ENCODE results near the gene CD3E.
"Not testable (repeated sequence)": the region's sequence is repeated elsewhere in the genome, so short reads cannot be mapped to it uniquely, and the experiment has no call there.

CD3E gene

GRCh38 chr11:118291477-118292135 lies 12.9 kb upstream of the CD3E start:
- DNase-seq, result peak; percentile 9

- DNase-seq, result no peak
Observed at GRCh38 chr11:118294053-118294452, 10.5 kb upstream of the CD3E start.

GRCh38 chr11:118295199-118295598 lies 9.3 kb upstream of the CD3E start:
- DNase-seq, result peak; percentile 44

- DNase-seq, result peak; percentile 63
Observed at GRCh38 chr11:118295815-118296454, 8.6 kb upstream of the CD3E start.

- DNase-seq, result no peak
Observed at GRCh38 chr11:118301600-118302195, 2.8 kb upstream of the CD3E start.

GRCh38 chr11:118304227-118304567 lies 333 bp upstream of the CD3E start:
- DNase-seq, result peak; percentile 31

GRCh38 chr11:118305726-118306125 lies 1.2 kb downstream of the CD3E start:
- no peak for DNase-seq

GRCh38 chr11:118306556-118306955 lies 2.0 kb downstream of the CD3E start:
- no peak for DNase-seq

- not testable (repeated sequence) for DNase-seq
Observed at GRCh38 chr11:118308995-118309528, 4.5 kb downstream of the CD3E start.

GRCh38 chr11:118310271-118310670 lies 5.7 kb downstream of the CD3E start:
- no peak for DNase-seq

- no peak for DNase-seq
Observed at GRCh38 chr11:118310781-118311485, 6.4 kb downstream of the CD3E start.

- DNase-seq, result peak; percentile 28
Observed at GRCh38 chr11:118311518-118311917, 7.0 kb downstream of the CD3E start.

GRCh38 chr11:118312328-118312727 lies 7.8 kb downstream of the CD3E start:
- DNase-seq, result peak; percentile 14

GRCh38 chr11:118313242-118313641 lies 8.7 kb downstream of the CD3E start:
- DNase-seq, result no peak

GRCh38 chr11:118314988-118315411 lies 10.5 kb downstream of the CD3E start:
- DNase-seq, result no peak

- no peak for DNase-seq
Observed at GRCh38 chr11:118318124-118318523, 13.6 kb downstream of the CD3E start.

- no peak for DNase-seq
Observed at GRCh38 chr11:118318581-118319336, 14.2 kb downstream of the CD3E start.

- DNase-seq, result peak; percentile 80
Observed at GRCh38 chr11:118319337-118319707, 14.8 kb downstream of the CD3E start.

GRCh38 chr11:118320515-118320914 lies 16.0 kb downstream of the CD3E start:
- DNase-seq, result no peak

- DNase-seq, result peak; percentile 30
Observed at GRCh38 chr11:118321386-118322082, 17.0 kb downstream of the CD3E start.

- no peak for DNase-seq
Observed at GRCh38 chr11:118322721-118323120, 18.2 kb downstream of the CD3E start.

- no peak for DNase-seq
Observed at GRCh38 chr11:118325283-118325682, 20.8 kb downstream of the CD3E start.

Data from hematopoietic multipotent progenitor cell treated with erythropoietin and hydrocortisone succinate and interleukin-3 and kit ligand, for 4 days (in vitro differentiated cells).